IMR-90 (cell line): Measurements from ENCODE around the gene VMAC. TPM values are rescaled to one million over a fixed set of nuclear protein-coding genes. Genes with fewer than 3 reads are reported as not detected.

Source experiments
- ATAC-seq: fragments of 200-7000 bp; cut with Tn5 transposase; 2 replicates; pipeline ENCODE4 v1.9.1; 2020; ENCODE audit warnings: low read depth, mild to moderate bottlenecking, moderate library complexity
- BruUV-seq: library from RNA; stranded (reverse); fragments of 400-500 nt; replicated peaks from 2 replicates; lab custom pipeline; 2021; lab: Mats Ljungman, UMichigan
- CTCF ChIA-PET: fragments of 300-600 bp; formaldehyde crosslinking; extraction: SDS; loops from one replicate; lab custom pipeline; 2021; ENCODE audit warnings: antibody characterized with exemption; lab: Yijun Ruan, JAX
- POLR2A ChIA-PET: fragments of 300-600 bp; sonication (Branson Sonifier 250); formaldehyde crosslinking; loops from one replicate; lab custom pipeline; 2022; ENCODE audit warnings: antibody characterized with exemption; ENCODE audit not compliant: unreplicated experiment; lab: Charles Lee
- DNase-seq: peaks from one replicate; pipeline ENCODE4 v3.0.0; 2013
- H2AFZ ChIP-seq: replicated peaks from 2 replicates; pipeline ENCODE3; 2013; ENCODE audit warnings: low read length, mild to moderate bottlenecking; ENCODE audit not compliant: poor library complexity
- H2AK5ac ChIP-seq: 2 replicates; pipeline ENCODE4 v1.6.1; 2013; ENCODE audit warnings: low read depth, low read length, inconsistent platforms
- H2AK9ac ChIP-seq: replicated peaks from 2 replicates; pipeline ENCODE3; 2013; ENCODE audit warnings: mild to moderate bottlenecking, low read depth, low read length, moderate library complexity; ENCODE audit not compliant: poor library complexity
- H2BK120ac ChIP-seq: 2 replicates; pipeline ENCODE4 v1.6.1; 2013; ENCODE audit warnings: low read depth, low read length, inconsistent platforms
- H2BK15ac ChIP-seq: 3 replicates; pipeline ENCODE4 v1.6.1; 2013; ENCODE audit warnings: low read depth, low read length, inconsistent platforms
- H2BK20ac ChIP-seq: 2 replicates; pipeline ENCODE4 v1.6.1; 2013; ENCODE audit warnings: low read depth, mild to moderate bottlenecking, inconsistent platforms, low read length, moderate library complexity
- H2BK5ac ChIP-seq: 2 replicates; pipeline ENCODE4 v1.6.1; 2013; ENCODE audit warnings: mild to moderate bottlenecking, low read depth, low read length, inconsistent platforms; ENCODE audit not compliant: poor library complexity, severe bottlenecking
- H3K14ac ChIP-seq: replicated peaks from 2 replicates; pipeline ENCODE4 v1.6.1; 2013; ENCODE audit warnings: low read depth, low read length, inconsistent platforms
- H3K18ac ChIP-seq: 2 replicates; pipeline ENCODE4 v1.6.1; 2013; ENCODE audit warnings: low read depth, low read length, control low read depth
- H3K23ac ChIP-seq: 2 replicates; pipeline ENCODE4 v1.6.1; 2013; ENCODE audit warnings: low read depth, low read length, inconsistent platforms
- H3K27ac ChIP-seq: 2 replicates; pipeline ENCODE4 v1.5.1; 2013; ENCODE audit warnings: mild to moderate bottlenecking, control low read depth, low read length; ENCODE audit not compliant: insufficient read depth
- H3K27me3 ChIP-seq: 2 replicates; pipeline ENCODE4 v1.6.1; 2013; ENCODE audit warnings: low read length; ENCODE audit not compliant: control insufficient read depth, insufficient read depth
- H3K36me3 ChIP-seq: 2 replicates; pipeline ENCODE4 v1.6.1; 2013; ENCODE audit warnings: low read length, mixed read lengths; ENCODE audit not compliant: control insufficient read depth, insufficient read depth
- H3K4ac ChIP-seq: 2 replicates; pipeline ENCODE4 v1.6.1; 2013; ENCODE audit warnings: low read depth, low read length, inconsistent platforms
- H3K4me1 ChIP-seq: 2 replicates; pipeline ENCODE4 v1.6.1; 2013; ENCODE audit warnings: low read length, mixed read lengths; ENCODE audit not compliant: control insufficient read depth, insufficient read depth
- H3K4me2 ChIP-seq: 2 replicates; pipeline ENCODE4 v1.6.1; 2013; ENCODE audit warnings: low read depth, mild to moderate bottlenecking, control low read depth, low read length, moderate library complexity
- H3K4me3 ChIP-seq: 2 replicates; pipeline ENCODE4 v1.5.1; 2013; ENCODE audit warnings: low read depth, mild to moderate bottlenecking, control low read depth, low read length, moderate library complexity; ENCODE audit not compliant: insufficient read depth
- H3K56ac ChIP-seq: 2 replicates; pipeline ENCODE4 v1.6.1; 2013; ENCODE audit warnings: low read length, inconsistent platforms; ENCODE audit not compliant: insufficient read depth; ENCODE audit errors: extremely low read depth
- H3K79me1 ChIP-seq, 2 experiments: 2 replicates each; pipeline ENCODE4 v1.6.1; 2013; ENCODE audit warnings: low read length in 2 of 2, inconsistent platforms in 1 of 2, low read depth in 1 of 2
- H3K9ac ChIP-seq: 2 replicates; pipeline ENCODE4 v1.6.1; 2013; ENCODE audit warnings: low read depth, low read length, control low read depth
- H3K9me1 ChIP-seq: 2 replicates; pipeline ENCODE4 v1.6.1; 2013; ENCODE audit warnings: low read length, inconsistent platforms; ENCODE audit not compliant: insufficient read depth
- H3K9me3 ChIP-seq: 2 replicates; pipeline ENCODE4 v1.6.1; 2013; ENCODE audit warnings: low read length; ENCODE audit not compliant: control insufficient read depth, insufficient read depth
- H4K20me1 ChIP-seq: 2 replicates; pipeline ENCODE4 v1.6.1; 2013; ENCODE audit warnings: low read length, inconsistent platforms; ENCODE audit not compliant: insufficient read depth
- H4K5ac ChIP-seq: 2 replicates; pipeline ENCODE4 v1.6.1; 2013; ENCODE audit warnings: mild to moderate bottlenecking, low read depth, low read length, control low read depth
- H4K8ac ChIP-seq, 2 experiments: 2 replicates each; pipeline ENCODE4 v1.6.1; 2013; ENCODE audit warnings: low read depth in 2 of 2, low read length in 2 of 2, control low read depth in 1 of 2, inconsistent platforms in 1 of 2
- H4K91ac ChIP-seq: 2 replicates; pipeline ENCODE4 v1.6.1; 2013; ENCODE audit warnings: low read depth, low read length, inconsistent platforms; ENCODE audit not compliant: insufficient read depth
- BHLHE40 ChIP-seq: fragments of 150-350 bp; IDR thresholded peaks from 2 replicates; pipeline ENCODE4 v1.6.1; 2016; ENCODE audit warnings: mild to moderate bottlenecking, low read depth, low read length
- CEBPB ChIP-seq: IDR thresholded peaks from 2 replicates; pipeline ENCODE4 v1.6.1; 2012; ENCODE audit warnings: low read depth, low read length, improper control_type of control experiment
- CHD1 ChIP-seq: IDR thresholded peaks from 2 replicates; pipeline ENCODE4 v1.6.1; 2012; ENCODE audit warnings: low read depth, low read length, improper control_type of control experiment
- ELK1 ChIP-seq: fragments of 150-350 bp; IDR thresholded peaks from 2 replicates; pipeline ENCODE4 v1.6.1; 2016; ENCODE audit warnings: low read depth, mild to moderate bottlenecking, low read length, moderate library complexity, borderline replicate concordance
- FOS ChIP-seq: fragments of 150-350 bp; IDR thresholded peaks from 2 replicates; pipeline ENCODE4 v1.6.1; 2016; ENCODE audit warnings: low read depth, low read length
- MAFK ChIP-seq: IDR thresholded peaks from 2 replicates; pipeline ENCODE4 v1.6.1; 2012; ENCODE audit warnings: low read depth, low read length, improper control_type of control experiment
- MAZ ChIP-seq: IDR thresholded peaks from 2 replicates; pipeline ENCODE4 v1.6.1; 2012; ENCODE audit warnings: low read depth, mild to moderate bottlenecking, low read length, improper control_type of control experiment, moderate library complexity, borderline replicate concordance
- MXI1 ChIP-seq: IDR thresholded peaks from 2 replicates; pipeline ENCODE4 v1.6.1; 2012; ENCODE audit warnings: low read depth, mild to moderate bottlenecking, low read length, moderate library complexity, borderline replicate concordance
- NFE2L2 ChIP-seq: fragments of 150-350 bp; IDR thresholded peaks from 2 replicates; pipeline ENCODE4 v1.6.1; 2016; ENCODE audit warnings: low read depth, mild to moderate bottlenecking, low read length
- POLR2A ChIP-seq: IDR thresholded peaks from 2 replicates; pipeline ENCODE4 v1.6.1; 2012; ENCODE audit warnings: mild to moderate bottlenecking, low read depth, low read length
- RAD21 ChIP-seq: IDR thresholded peaks from 2 replicates; pipeline ENCODE4 v1.6.1; 2012; ENCODE audit warnings: low read length, improper control_type of control experiment
- RCOR1 ChIP-seq: IDR thresholded peaks from 2 replicates; pipeline ENCODE4 v1.6.1; 2012; ENCODE audit warnings: mild to moderate bottlenecking, low read length, improper control_type of control experiment; ENCODE audit not compliant: insufficient replicate concordance
- RFX5 ChIP-seq: IDR thresholded peaks from 2 replicates; pipeline ENCODE4 v1.8.0; 2012; ENCODE audit warnings: low read depth, mild to moderate bottlenecking, low read length, moderate library complexity
- USF2 ChIP-seq: fragments of 150-350 bp; IDR thresholded peaks from 2 replicates; pipeline ENCODE4 v1.6.1; 2017; ENCODE audit warnings: mild to moderate bottlenecking, antibody characterized with exemption, low read length, low read depth
- WGBS, 2 experiments: methylation state at CpG; one replicate each; pipeline versions ENCODE4 v1.1.5 to v1.1.7; 2013; ENCODE audit warnings: missing lambda C conversion rate in 2 of 2; ENCODE audit not compliant: insufficient read length in 1 of 2; ENCODE audit errors: extremely low coverage in 2 of 2; 5-methylcytosine and 5-hydroxymethylcytosine counted together
- dilution Hi-C: fragments of 300-500 bp; cut with HindIII; formaldehyde crosslinking; loops from one replicate; pipeline ENCODE4 v1.14.3; 2018; ENCODE audit warnings: low sequenced_read_pairs; ENCODE audit not compliant: unreplicated experiment
- in situ Hi-C: fragments of 300-500 bp; cut with MboI; formaldehyde crosslinking; loops from 3 replicates; pipeline ENCODE4 v1.14.3; 2019; ENCODE audit warnings: low sequenced_read_pairs, inconsistent platforms, mixed read lengths
- intact Hi-C: fragments of 100-400 bp; cut with micrococcal nuclease; formaldehyde crosslinking; loops from 2 replicates; pipeline ENCODE4 v1.10.0; 2022
- polyA plus RNA-seq, 3 experiments: library from polyadenylated mRNA; depleted of rRNA; stranded (reverse); fragments of >200 nt; gene quantifications; 2 replicates each; pipeline ENCODE4 v1.2.3, GENCODE V29; 2012; ENCODE audit warnings: low replicate concordance in 1 of 3
- total RNA-seq: library from RNA; depleted of rRNA; stranded (reverse); fragments of >200 nt; gene quantifications from 2 replicates; pipeline ENCODE4 v1.2.3, GENCODE V29; 2012

Gene VMAC
- total and polyA plus RNA-seq, 2 of the 4 experiments (the other 2 are of a cell fraction), result 1.4 to 3.1 TPM

- Histone ChIP-seq H2BK120ac (no peak overlapping the region), H2AFZ (peak overlapping the region; percentile 15), H4K91ac (peak overlapping the region; percentile 44; the same call in 1 of the 2 replicates), H3K27ac (peak overlapping the region; percentile 1; the same call in 1 of the 2 replicates), H3K4ac (peak overlapping the region; percentile 69), H3K9me1 (peaks cover 60% of the 10 kb centered on the region), H4K5ac (no peak overlapping the region; the same call in 1 of the 2 replicates), H3K18ac (no peak overlapping the region; the same call in 1 of the 2 replicates), H2BK15ac (peak overlapping the region; percentile 59; the same call in 1 of the 3 replicates), H2AK5ac (peak overlapping the region; percentile 81), H3K14ac (peak overlapping the region; percentile 78), H3K4me1 (peaks cover 50% of the 10 kb centered on the region), H2BK5ac (no peak overlapping the region), H4K8ac (peak overlapping the region in 1 of 2 experiments; percentile 12; a peak in 1 of 4 replicates), H3K36me3 (peaks cover under 1% of the 10 kb centered on the region; the same call in 1 of the 2 replicates), H3K56ac (no peak overlapping the region), H2AK9ac (no peak overlapping the region), H3K9me3 (no peaks in the 10 kb centered on the region), H3K27me3 (no peaks in the 10 kb centered on the region), H3K4me3 (no peak overlapping the region), H3K9ac (no peak overlapping the region), H3K23ac (peak overlapping the region; percentile 58; the same call in 1 of the 2 replicates), H4K20me1 (peaks cover 93% of the 10 kb centered on the region), H2BK20ac (no peak overlapping the region), H3K79me1 (peaks cover 24 to 99% of the 10 kb centered on the region in 2 experiments), H3K4me2 (no peak overlapping the region)
- dilution Hi-C loops (no loop called here), intact Hi-C loops (loop anchor here (10.0 kb wide), 1 partner anchor 155 kb away; the partner anchor contains the start of gene NRTN), in situ Hi-C loops (no loop called here)
- ATAC-seq (no peak), DNase-seq (no peak)
- BruUV-seq, result no TSS peak
- ChIA-PET POLR2A (interaction anchor here (0.6 kb wide), 1 partner anchor 12 kb away, joined by 5 read pairs; no protein-coding TSS in a partner anchor), CTCF (no interaction called here)
- WGBS, 2 experiments, result 83% methylated on average over 4 of the region's 14 CpGs; no CpG with 5 or more reads in 1 of the 2 experiments
- TF ChIP-seq MAFK (no peak), MXI1 (no peak), POLR2A (no peak), FOS (no peak), MAZ (no peak), BHLHE40 (no peak), CHD1 (no peak), NFE2L2 (no peak), USF2 (no peak), RCOR1 (no peak), ELK1 (no peak), RAD21 (no peak), CEBPB (no peak), RFX5 (no peak)
Measured at GRCh38 chr19:5959260-5960004, 54.8 kb downstream of the VMAC start.
